PFSK-1 (cell line): ENCODE measurements around the gene TBCD.

Experiments used
- FOXP2 ChIP-seq: optimal IDR thresholded peaks from 2 replicates; pipeline ENCODE3; 2011; ENCODE audit warnings: borderline replicate concordance, control low read depth, inconsistent platforms; ENCODE audit not compliant: insufficient read depth; ENCODE audit errors: extremely low read length, extremely low read depth
- POLR2AphosphoS5 ChIP-seq: IDR thresholded peaks from 2 replicates; pipeline ENCODE4 v1.6.1; 2012; ENCODE audit warnings: low read depth, mild to moderate bottlenecking, control low read depth, low read length, moderate library complexity
- SIN3A ChIP-seq: IDR thresholded peaks from 2 replicates; pipeline ENCODE4 v1.6.1; 2012; ENCODE audit warnings: mild to moderate bottlenecking, low read length, moderate library complexity, borderline replicate concordance; ENCODE audit not compliant: insufficient read depth
- TAF1 ChIP-seq: IDR thresholded peaks from 2 replicates; pipeline ENCODE4 v1.6.1; 2012; ENCODE audit warnings: low read length, control low read depth, borderline replicate concordance; ENCODE audit not compliant: insufficient read depth
- TF ChIP-seq, protein P1 (sequence below), 2 experiments: IDR thresholded peaks; 2 replicates each; pipeline versions ENCODE4 v1.6.1 to v1.8.0; 2011 to 2012; ENCODE audit warnings: low read depth in 2 of 2, low read length in 2 of 2, control low read depth in 1 of 2, inconsistent platforms in 1 of 2, mild to moderate bottlenecking in 1 of 2, moderate library complexity in 1 of 2; ENCODE audit not compliant: insufficient read depth in 1 of 2

Gene TBCD

DNA sequence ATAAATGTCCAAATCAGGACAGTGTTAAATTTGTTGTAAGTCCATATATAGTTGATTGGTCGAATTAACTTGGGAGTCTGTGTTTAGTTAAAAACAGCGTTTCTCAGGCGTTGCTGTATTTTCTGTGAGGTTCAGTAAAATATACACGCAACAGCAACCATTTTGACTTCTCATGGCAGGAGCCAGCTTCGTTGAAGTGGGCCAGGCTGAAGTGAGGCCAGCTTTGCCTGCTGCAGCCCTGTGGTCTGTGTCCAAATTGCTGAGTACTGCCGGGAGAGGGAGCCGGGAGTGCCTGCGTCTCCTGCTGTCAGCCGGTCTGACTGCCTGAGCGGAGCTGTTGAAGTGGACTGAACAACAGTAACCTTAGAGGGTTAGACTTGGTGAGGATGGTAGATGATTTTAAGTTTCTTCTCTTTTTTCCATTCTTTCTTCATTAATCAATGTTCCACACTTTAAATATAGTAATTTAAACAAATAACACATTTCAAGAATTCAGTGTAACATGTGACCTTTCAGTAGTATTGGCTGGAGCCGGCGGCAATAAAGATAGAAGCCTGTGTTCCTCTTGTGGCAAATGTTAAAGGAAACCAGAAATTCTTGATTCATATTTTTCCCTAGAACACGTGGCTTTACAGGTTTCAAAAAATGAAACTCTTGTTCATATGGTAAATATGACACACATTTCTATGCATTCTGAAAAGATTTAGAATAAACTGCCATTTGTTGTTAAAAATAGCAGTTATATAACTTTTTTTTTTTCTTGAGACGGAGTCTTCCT lies 124.9 kb downstream of the TBCD start:
- TF ChIP-seq FOXP2, result no peak
- TF ChIP-seq SIN3A, result no peak
- TF ChIP-seq, protein P1, sequence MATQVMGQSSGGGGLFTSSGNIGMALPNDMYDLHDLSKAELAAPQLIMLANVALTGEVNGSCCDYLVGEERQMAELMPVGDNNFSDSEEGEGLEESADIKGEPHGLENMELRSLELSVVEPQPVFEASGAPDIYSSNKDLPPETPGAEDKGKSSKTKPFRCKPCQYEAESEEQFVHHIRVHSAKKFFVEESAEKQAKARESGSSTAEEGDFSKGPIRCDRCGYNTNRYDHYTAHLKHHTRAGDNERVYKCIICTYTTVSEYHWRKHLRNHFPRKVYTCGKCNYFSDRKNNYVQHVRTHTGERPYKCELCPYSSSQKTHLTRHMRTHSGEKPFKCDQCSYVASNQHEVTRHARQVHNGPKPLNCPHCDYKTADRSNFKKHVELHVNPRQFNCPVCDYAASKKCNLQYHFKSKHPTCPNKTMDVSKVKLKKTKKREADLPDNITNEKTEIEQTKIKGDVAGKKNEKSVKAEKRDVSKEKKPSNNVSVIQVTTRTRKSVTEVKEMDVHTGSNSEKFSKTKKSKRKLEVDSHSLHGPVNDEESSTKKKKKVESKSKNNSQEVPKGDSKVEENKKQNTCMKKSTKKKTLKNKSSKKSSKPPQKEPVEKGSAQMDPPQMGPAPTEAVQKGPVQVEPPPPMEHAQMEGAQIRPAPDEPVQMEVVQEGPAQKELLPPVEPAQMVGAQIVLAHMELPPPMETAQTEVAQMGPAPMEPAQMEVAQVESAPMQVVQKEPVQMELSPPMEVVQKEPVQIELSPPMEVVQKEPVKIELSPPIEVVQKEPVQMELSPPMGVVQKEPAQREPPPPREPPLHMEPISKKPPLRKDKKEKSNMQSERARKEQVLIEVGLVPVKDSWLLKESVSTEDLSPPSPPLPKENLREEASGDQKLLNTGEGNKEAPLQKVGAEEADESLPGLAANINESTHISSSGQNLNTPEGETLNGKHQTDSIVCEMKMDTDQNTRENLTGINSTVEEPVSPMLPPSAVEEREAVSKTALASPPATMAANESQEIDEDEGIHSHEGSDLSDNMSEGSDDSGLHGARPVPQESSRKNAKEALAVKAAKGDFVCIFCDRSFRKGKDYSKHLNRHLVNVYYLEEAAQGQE (IDR thresholded peaks at IDR 0.05; ENCODE audit: insufficient read depth in 1 of 2, low read depth in 2 of 2, low read length in 2 of 2), result no peak
- TF ChIP-seq POLR2AphosphoS5, result no peak
- no peak for TF ChIP-seq TAF1

DNA sequence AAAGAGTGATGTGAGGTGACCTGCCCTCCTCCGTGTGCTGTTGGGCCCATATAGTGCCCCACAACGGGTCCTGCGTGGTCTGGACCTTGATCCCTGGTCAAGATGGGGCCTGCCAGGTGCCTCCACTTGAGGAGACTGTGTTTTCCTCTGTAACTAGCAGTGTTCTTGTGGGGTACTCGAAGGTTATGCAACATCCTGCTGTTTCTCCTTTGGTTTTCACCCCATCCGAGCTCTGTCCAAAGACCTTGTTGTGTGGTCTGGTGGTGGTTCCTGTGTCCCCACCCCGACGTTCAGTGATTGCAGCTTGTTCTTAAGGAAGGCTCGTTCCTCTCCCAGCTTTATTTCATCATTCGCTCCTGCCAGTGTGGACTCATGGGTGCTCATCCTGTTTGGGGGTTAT lies 126.7 kb downstream of the TBCD start:
- TF ChIP-seq, protein P1 (IDR thresholded peaks at IDR 0.05; ENCODE audit: insufficient read depth in 1 of 2, low read depth in 2 of 2, low read length in 2 of 2), result no peak
- no peak for TF ChIP-seq POLR2AphosphoS5

DNA sequence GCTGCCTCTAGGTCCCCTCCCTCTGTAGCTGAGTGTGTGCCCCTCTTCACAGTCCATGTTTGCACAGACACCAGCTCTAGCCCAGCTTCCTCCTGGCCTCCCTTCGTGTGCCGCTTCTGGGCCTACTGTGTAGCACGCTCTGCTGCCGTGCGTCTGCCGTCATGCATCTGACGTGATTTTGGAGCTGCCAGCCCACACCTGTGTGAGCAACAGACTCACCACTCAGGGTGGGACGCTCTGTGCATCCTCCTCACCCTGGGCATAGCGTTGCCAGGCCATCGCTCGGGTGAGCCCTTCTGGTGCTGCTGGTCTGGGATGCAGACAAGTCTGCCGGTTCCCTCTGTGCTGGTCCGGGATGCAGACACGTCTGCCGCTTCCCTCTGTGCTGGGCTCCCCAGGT lies 127.4 kb downstream of the TBCD start:
- TF ChIP-seq, protein P1 (IDR thresholded peaks at IDR 0.05; ENCODE audit: insufficient read depth in 1 of 2, low read depth in 2 of 2, low read length in 2 of 2), result no peak
- TF ChIP-seq POLR2AphosphoS5 (no peak), SIN3A (no peak), TAF1 (no peak), FOXP2 (no peak)

DNA sequence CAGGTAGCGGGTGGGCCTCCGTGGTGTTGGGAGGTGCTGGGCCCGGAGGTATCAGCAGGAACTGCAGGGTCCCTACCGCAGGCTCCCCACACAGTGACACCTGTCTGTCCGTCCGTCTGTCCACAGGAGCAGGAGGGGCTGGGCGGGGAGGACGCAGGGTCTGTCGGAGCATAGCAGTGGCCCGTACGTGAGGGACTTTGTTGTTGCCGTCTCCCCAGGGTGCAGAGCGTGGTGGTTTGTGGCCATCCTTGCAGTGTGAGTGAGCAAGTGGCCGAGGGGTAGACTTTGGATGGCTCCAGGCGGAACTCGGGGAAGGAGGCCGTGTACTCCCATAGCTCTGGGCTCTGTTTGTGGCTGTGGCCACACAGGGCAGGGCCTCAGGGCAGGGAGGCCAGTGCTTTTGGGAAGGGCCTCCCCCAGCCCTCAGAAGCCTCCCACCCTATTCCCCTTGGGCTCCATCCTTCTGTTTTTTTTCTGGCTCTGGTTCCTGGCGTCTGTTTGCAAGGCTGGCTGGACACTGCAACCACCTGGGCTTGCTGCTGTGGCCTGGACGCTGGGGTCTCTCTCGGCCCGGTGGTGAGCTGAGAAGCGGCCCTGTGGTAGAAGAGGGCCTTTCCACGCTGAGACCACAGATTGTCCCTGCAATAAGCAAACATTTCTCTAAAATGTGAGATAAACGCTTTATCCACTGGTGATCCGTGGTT lies 128.9 kb downstream of the TBCD start:
- TF ChIP-seq TAF1, result no peak
- no peak for TF ChIP-seq FOXP2
- TF ChIP-seq POLR2AphosphoS5, result no peak
- TF ChIP-seq, protein P1 (IDR thresholded peaks at IDR 0.05; ENCODE audit: insufficient read depth in 1 of 2, low read depth in 2 of 2, low read length in 2 of 2), result no peak
- TF ChIP-seq SIN3A, result no peak
